Adrenal gland (tissue), 5 donors: ENCODE data around the gene CHSY3.

ENCODE experiments used
- CTCF ChIP-seq, 6 experiments: fragments of 450-650 bp in 4 of 6; fragments of 200-600 bp in 2 of 6; sonication (generic) in 1 of 6; IDR thresholded peaks; 1 replicate in 5 of 6; 2 replicates in 1 of 6; pipeline versions ENCODE4 v1.5.1 to v1.8.0; 2016 to 2021; ENCODE audit warnings: antibody characterized with exemption in 6 of 6, mild to moderate bottlenecking in 2 of 6, moderate library complexity in 1 of 6
- POLR2A ChIP-seq, 2 donors: fragments of 450-650 bp; IDR thresholded peaks; one replicate each; pipeline ENCODE4 v1.6.1; 2017; ENCODE audit warnings: antibody characterized with exemption in 2 of 2, mild to moderate bottlenecking in 2 of 2, moderate library complexity in 1 of 2
- donor health status: DM: no; HTN: no; CAD: no.

DNA sequence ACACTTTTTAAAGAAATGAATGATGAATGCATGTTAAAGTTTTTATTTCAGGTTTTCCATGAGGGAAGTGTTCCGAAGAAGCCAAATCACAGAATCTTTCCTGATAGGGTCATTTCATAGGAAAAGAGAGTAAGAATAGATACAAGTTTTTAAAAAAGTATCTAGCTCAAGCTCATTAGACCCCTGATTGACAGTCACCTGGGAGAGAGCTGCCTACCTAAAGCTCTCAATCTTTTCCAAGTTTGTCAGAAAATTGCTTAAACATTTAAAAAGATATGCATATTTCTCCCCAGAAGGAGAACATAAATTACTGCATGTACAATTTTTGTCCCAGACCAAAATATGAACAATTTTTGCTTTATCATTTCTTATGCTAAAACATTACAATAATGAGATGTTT is 47.9 kb upstream of the CHSY3 start:
- TF ChIP-seq CTCF (IDR thresholded peaks at IDR 0.05) (no peak), POLR2A (IDR thresholded peaks at IDR 0.05) (no peak)
